Rectal smooth muscle tissue (tissue), 1 donor: ENCODE measurements around the gene PRSS23.

Experiments
- H3K27ac ChIP-seq: one replicate; pipeline ENCODE4 v1.7.0; 2013; ENCODE audit warnings: low read depth, low read length, inconsistent platforms
- H3K27me3 ChIP-seq: one replicate; pipeline ENCODE4 v1.7.0; 2013; ENCODE audit warnings: low read length; ENCODE audit not compliant: control insufficient read depth, insufficient read depth
- H3K36me3 ChIP-seq: one replicate; pipeline ENCODE4 v1.7.0; 2013; ENCODE audit warnings: low read length; ENCODE audit not compliant: control insufficient read depth, insufficient read depth
- H3K4me1 ChIP-seq: one replicate; pipeline ENCODE4 v1.7.0; 2013; ENCODE audit warnings: low read length; ENCODE audit not compliant: control insufficient read depth, insufficient read depth
- H3K4me3 ChIP-seq: one replicate; pipeline ENCODE4 v1.7.0; 2013; ENCODE audit warnings: low read length
- H3K9ac ChIP-seq: one replicate; pipeline ENCODE4 v1.7.0; 2013; ENCODE audit warnings: low read length

Gene PRSS23

DNA sequence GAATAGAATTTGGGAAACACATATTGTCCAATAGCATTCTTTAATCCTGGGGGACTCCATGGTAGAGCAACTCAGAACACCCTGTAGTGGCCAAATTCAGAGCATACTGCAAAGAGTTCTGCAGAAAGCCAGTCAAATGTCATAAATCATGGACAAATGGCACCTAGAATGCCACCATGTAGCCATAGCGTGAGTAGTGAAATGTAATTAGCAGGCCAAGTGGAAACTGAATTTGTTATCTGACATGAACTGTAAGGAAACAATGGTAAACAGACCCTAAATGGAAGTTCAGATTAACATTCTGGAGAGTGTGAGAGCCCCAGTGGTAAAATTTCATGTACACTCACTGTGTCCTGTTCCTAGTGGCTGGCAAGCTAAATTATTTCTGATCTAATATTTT lies 7.0 kb upstream of the PRSS23 start:
- H3K27me3 ChIP-seq: no peaks in the 10 kb centered on the region
- H3K27ac ChIP-seq: no peak overlapping the region
- no peak overlapping the region for H3K9ac ChIP-seq
- peaks cover 3% of the 10 kb centered on the region for H3K4me1 ChIP-seq
- H3K36me3 ChIP-seq: no peaks in the 10 kb centered on the region
- no peak overlapping the region for H3K4me3 ChIP-seq

DNA sequence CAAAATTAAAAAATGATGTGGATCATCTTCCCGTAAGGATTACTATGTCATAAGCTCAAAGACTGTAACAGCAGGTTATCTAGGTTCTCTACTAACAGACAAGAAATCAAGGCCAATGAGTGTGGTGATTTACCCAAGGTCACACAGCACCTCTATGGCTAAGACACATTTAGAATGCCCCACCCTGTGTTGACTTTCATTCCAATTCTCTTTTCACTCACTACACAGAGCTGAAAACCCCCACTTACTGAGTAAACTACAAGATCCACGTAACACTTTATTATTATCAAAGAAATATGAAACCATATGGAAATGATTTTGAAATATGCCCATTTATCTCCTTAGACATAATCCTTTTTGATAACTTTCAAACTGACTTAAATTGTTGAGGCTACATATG lies 4.8 kb upstream of the PRSS23 start:
- H3K4me3 ChIP-seq: no peak overlapping the region
- H3K36me3 ChIP-seq: no peaks in the 10 kb centered on the region
- peaks cover 3% of the 10 kb centered on the region for H3K4me1 ChIP-seq
- H3K27me3 ChIP-seq: no peaks in the 10 kb centered on the region
- H3K27ac ChIP-seq: no peak overlapping the region
- H3K9ac ChIP-seq: no peak overlapping the region

GRCh38 chr11:86795949-86796348 lies 4.4 kb upstream of the PRSS23 start:
- no peak overlapping the region for H3K27ac ChIP-seq
- no peak overlapping the region for H3K4me3 ChIP-seq
- no peak overlapping the region for H3K9ac ChIP-seq
- H3K27me3 ChIP-seq: no peaks in the 10 kb centered on the region
- H3K4me1 ChIP-seq: peaks cover 3% of the 10 kb centered on the region
- H3K36me3 ChIP-seq: no peaks in the 10 kb centered on the region

- no peaks in the 10 kb centered on the region for H3K36me3 ChIP-seq
- H3K9ac ChIP-seq: no peak overlapping the region
- H3K4me1 ChIP-seq: no peaks in the 10 kb centered on the region
- no peaks in the 10 kb centered on the region for H3K27me3 ChIP-seq
- H3K27ac ChIP-seq: no peak overlapping the region
- no peak overlapping the region for H3K4me3 ChIP-seq
Measured at GRCh38 chr11:86797133-86797532, 3.2 kb upstream of the PRSS23 start.

DNA sequence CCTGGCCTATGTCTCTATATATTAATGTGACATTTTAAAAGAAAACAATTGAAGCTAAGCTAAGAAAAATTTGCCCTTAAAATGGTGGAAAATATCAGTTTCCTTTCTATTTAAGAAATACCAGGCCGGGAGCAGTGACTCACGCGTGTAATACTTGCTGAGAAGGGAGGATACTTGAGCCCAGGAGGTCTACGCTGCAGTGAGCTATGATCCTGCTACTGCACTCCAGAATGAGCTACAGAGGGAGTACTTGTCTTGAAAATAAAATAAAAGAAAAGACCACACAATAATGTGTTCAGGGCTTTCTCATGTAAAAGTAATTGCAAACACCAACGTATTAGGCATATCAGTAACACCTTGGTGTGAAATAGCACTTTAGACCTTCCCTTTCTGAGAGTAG lies 1.4 kb upstream of the PRSS23 start:
- Histone ChIP-seq H3K4me3 (no peak overlapping the region), H3K27ac (peak overlapping the region; percentile 95)

GRCh38 chr11:86799680-86800075 lies 664 bp upstream of the PRSS23 start:
- H3K36me3 ChIP-seq: no peaks in the 10 kb centered on the region
- H3K27ac ChIP-seq: peak overlapping the region; percentile 95
- no peaks in the 10 kb centered on the region for H3K27me3 ChIP-seq
- H3K9ac ChIP-seq: peak overlapping the region; percentile 74
- H3K4me3 ChIP-seq: peak overlapping the region; percentile 86
- H3K4me1 ChIP-seq: peaks cover 2% of the 10 kb centered on the region

More for the DNA sequence above, 1.4 kb upstream of the PRSS23 start:
- Histone ChIP-seq H3K36me3 (no peaks in the 10 kb centered on the region), H3K4me1 (no peaks in the 10 kb centered on the region), H3K9ac (no peak overlapping the region), H3K27me3 (no peaks in the 10 kb centered on the region)

- peaks cover 14% of the 10 kb centered on the region for H3K4me1 ChIP-seq
- no peaks in the 10 kb centered on the region for H3K27me3 ChIP-seq
- peak overlapping the region; percentile 86 for H3K4me3 ChIP-seq
- H3K9ac ChIP-seq: peak overlapping the region; percentile 61
- H3K27ac ChIP-seq: peak overlapping the region; percentile 95
- no peaks in the 10 kb centered on the region for H3K36me3 ChIP-seq
Measured at GRCh38 chr11:86800960-86801272, 574 bp downstream of the PRSS23 start.

GRCh38 chr11:86801364-86801763 lies 1.0 kb downstream of the PRSS23 start:
- H3K27me3 ChIP-seq: no peaks in the 10 kb centered on the region
- H3K27ac ChIP-seq: peak overlapping the region; percentile 95
- no peaks in the 10 kb centered on the region for H3K36me3 ChIP-seq
- H3K9ac ChIP-seq: no peak overlapping the region
- H3K4me1 ChIP-seq: peaks cover 15% of the 10 kb centered on the region
- peak overlapping the region; percentile 86 for H3K4me3 ChIP-seq

GRCh38 chr11:86802146-86802545 lies 1.8 kb downstream of the PRSS23 start:
- Histone ChIP-seq H3K27ac (peak overlapping the region; percentile 95), H3K27me3 (no peaks in the 10 kb centered on the region), H3K4me3 (peak overlapping the region; percentile 86), H3K36me3 (no peaks in the 10 kb centered on the region), H3K9ac (no peak overlapping the region), H3K4me1 (peaks cover 16% of the 10 kb centered on the region)

DNA sequence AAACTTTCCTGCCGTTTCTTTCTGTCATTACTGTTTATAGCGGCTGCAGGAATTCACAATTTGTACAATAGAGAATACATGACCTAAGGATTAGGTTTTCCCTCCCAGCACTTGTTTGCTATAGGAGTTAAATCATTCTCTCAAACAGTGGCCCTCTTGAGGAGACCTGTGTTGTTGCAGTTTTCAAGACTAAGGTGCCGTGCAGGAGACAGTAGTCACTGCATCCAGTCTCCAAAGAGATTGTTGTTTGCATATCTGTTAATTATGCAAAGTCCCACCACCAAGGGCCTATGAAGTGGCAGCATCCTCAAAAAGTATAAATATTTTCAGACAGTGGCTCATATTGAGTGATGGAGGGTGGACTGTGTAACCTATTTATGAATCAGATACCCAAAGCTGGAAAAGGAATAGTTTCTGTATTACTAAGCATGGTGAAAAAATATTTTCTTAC lies 2.3 kb downstream of the PRSS23 start:
- H3K27ac ChIP-seq: peak overlapping the region; percentile 95
- H3K4me1 ChIP-seq: peaks cover 20% of the 10 kb centered on the region
- peak overlapping the region; percentile 86 for H3K4me3 ChIP-seq

DNA sequence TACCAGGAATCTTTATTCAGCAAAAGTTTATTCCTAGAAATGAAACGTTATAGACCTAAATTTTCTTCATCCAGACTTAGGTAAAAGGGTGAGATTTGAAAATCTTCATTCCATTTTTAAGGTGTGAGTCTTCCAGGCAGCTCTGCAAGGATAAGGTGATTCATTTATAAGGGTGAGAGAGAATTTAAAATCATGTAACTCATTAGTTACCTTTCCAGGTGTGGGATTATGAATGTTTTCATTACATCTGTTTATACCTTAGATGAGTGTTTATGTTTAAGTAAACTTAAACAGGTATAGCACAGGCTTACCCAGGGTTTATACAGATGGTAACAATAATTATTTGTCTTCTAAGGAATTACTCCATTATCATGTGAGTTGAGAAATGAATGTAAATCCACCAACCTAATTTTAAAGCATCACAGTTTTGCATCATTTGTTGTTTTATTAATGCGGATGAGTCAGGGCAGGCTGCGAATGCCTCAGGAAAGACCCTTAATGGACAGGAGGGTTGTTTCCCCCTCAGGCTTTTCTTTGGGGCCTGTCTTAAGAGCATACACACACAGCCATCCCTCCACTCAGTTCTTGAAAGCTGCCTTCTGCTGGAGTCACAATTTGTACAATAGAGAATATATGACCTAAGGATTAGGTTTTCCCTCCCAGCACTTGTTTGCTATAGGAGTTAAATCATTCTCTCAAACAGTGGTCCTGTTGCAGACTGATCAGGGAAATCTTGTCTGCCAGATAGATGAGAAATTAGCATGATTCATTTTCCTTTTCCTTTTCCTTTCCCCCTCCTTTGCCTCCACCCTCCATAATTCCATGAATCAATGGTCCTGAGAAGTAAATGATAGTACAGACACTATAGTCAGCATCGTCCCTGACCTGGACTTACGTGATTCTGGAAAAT lies 3.0 kb downstream of the PRSS23 start:
- H3K9ac ChIP-seq: no peak overlapping the region

More for the DNA sequence above, 2.3 kb downstream of the PRSS23 start:
- Histone ChIP-seq H3K36me3 (no peaks in the 10 kb centered on the region), H3K27me3 (no peaks in the 10 kb centered on the region), H3K9ac (no peak overlapping the region)

DNA sequence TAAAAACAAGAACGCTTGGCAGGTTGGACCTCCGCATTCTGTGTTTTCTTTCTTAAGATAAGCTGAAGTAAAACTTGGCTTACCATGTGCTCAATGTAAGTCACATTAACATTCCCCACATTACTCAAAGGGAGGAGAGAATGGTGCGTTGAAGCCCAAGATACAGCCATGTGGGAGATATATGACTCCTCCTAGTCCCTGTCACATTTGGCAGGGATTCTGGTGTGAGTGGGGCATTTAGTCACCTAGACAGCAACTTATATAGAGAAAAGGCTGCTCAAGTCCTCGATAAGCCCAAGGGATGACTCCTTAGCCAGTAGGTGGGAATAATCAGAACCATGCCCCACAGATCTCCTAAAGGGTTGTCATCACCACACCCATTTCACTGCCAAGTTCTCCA lies 4.6 kb downstream of the PRSS23 start:
- peaks cover 8% of the 10 kb centered on the region for H3K36me3 ChIP-seq
- H3K4me3 ChIP-seq: no peak overlapping the region
- no peaks in the 10 kb centered on the region for H3K27me3 ChIP-seq
- H3K27ac ChIP-seq: peak overlapping the region; percentile 21
- peaks cover 24% of the 10 kb centered on the region for H3K4me1 ChIP-seq
- H3K9ac ChIP-seq: no peak overlapping the region

More for the DNA sequence above, 3.0 kb downstream of the PRSS23 start:
- H3K27me3 ChIP-seq: no peaks in the 10 kb centered on the region
- H3K27ac ChIP-seq: peak overlapping the region; percentile 17
- H3K36me3 ChIP-seq: peaks cover 6% of the 10 kb centered on the region
- peaks cover 20% of the 10 kb centered on the region for H3K4me1 ChIP-seq
- no peak overlapping the region for H3K4me3 ChIP-seq

DNA sequence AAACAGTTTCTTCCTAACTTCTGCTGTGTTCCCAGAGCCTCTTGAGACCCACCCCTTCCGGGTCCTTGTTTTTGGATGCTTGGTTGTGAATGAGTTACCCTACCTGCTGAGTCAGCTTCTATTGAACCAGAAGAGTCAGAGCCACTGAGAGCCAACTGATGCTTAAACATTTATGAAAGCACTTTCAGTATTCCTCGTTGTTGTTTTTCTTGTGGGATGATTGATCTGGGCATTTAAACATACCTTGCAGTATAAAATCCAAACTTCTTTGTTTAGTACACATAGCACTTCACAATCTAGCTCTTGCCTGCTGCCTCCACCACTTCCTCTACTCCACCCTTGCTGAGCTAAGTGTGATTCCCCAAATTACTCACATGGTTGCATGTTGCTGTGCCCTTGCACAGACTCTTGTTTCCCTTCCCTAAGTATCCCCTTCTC lies 5.5 kb downstream of the PRSS23 start:
- Histone ChIP-seq H3K27me3 (no peaks in the 10 kb centered on the region), H3K4me3 (no peak overlapping the region), H3K27ac (peak overlapping the region; percentile 21), H3K9ac (no peak overlapping the region), H3K36me3 (peaks cover 8% of the 10 kb centered on the region), H3K4me1 (peaks cover 28% of the 10 kb centered on the region)
